ENCODE data around the gene GSTM2. TPM values are rescaled to one million over a fixed set of nuclear protein-coding genes. Genes with fewer than 3 reads are reported as not detected.

GSTM2 gene
- total RNA-seq, 1 experiment from 2014 or later: 14.9 TPM

DNA sequence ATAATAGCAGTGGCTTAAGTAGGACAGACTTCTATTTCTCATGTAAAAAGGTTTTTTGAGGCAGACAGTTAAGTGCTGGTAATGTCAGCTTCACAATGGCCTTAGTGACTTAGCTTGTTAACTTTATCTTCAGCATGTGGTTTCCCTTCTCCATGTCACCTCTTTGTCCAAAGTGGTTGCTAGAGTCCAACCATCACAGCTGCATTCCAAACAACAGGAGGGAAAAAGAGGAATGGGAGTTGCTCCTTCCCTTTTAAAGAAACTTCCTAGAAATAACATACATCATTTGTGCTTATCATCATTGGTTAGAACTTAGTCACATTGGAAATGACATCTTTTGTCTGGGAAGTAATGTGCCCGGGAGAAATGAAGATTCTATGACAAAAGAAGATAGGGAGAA, 54.1 kb downstream of the GSTM2 start:
- Histone ChIP-seq H3K23me2 (ENCODE audit: insufficient read length, low read depth, low read length, poor library complexity, severe bottlenecking) (no peaks in the 10 kb centered on the region), H4K91ac (ENCODE audit: insufficient read length, low read depth, low read length) (no peak overlapping the region), H3T11ph (ENCODE audit: low read length) (no peak overlapping the region), H3K14ac (ENCODE audit: insufficient read depth, low read length) (no peak overlapping the region), H3K23ac (ENCODE audit: insufficient read length, low read depth, low read length) (no peak overlapping the region), H2BK120ac (ENCODE audit: low read depth, low read length, poor library complexity, severe bottlenecking) (no peak overlapping the region), H2AK5ac (ENCODE audit: insufficient read length, low read length) (no peak overlapping the region), H2BK12ac (ENCODE audit: insufficient read length, low read depth, low read length) (no peak overlapping the region), H3K79me1 (ENCODE audit: insufficient read depth, low read depth, low read length, poor library complexity, severe bottlenecking) (no peaks in the 10 kb centered on the region), H4K20me1 (ENCODE audit: control insufficient read depth, insufficient read depth, insufficient read length) (no peaks in the 10 kb centered on the region), H4K5ac (ENCODE audit: insufficient read length, low read depth, low read length) (no peak overlapping the region), H3K4me1 (ENCODE audit: insufficient read depth, low read length) (no peaks in the 10 kb centered on the region), H3K9me3 (ENCODE audit: control insufficient read depth, low read depth, low read length) (peaks cover 7% of the 10 kb centered on the region), H2BK15ac (ENCODE audit: low read depth, low read length) (no peak overlapping the region), H2AFZ (ENCODE audit: low read length) (no peak overlapping the region), H2BK5ac (ENCODE audit: insufficient read length, low read length) (no peak overlapping the region), H3K9ac (ENCODE audit: extremely low read depth, insufficient read length, low read length) (no peak overlapping the region), H3K56ac (ENCODE audit: insufficient read length, low read depth, low read length) (no peak overlapping the region), H3K27me3 (ENCODE audit: insufficient read depth, low read length) (no peaks in the 10 kb centered on the region), H4K8ac (replicated peaks; ENCODE audit: insufficient read length, low read depth, low read length) (no peak overlapping the region), H3K18ac (ENCODE audit: insufficient read length, low read depth, low read length) (no peak overlapping the region), H3K4me2 (ENCODE audit: insufficient read depth, insufficient read length, low read length) (no peak overlapping the region), H3K79me2 (ENCODE audit: insufficient read depth, low read length) (no peaks in the 10 kb centered on the region), H2BK20ac (ENCODE audit: low read depth, low read length, poor library complexity, severe bottlenecking) (no peak overlapping the region), H3K4ac (ENCODE audit: low read depth, low read length) (no peak overlapping the region), H3K27ac (ENCODE audit: insufficient read length, low read depth, low read length) (no peak overlapping the region)
- Mint-ChIP-seq H3K27me3 (ENCODE audit: low read depth) (peaks cover 5% of the 10 kb centered on the region), H3K4me1 (peaks cover 2 to 3% of the 10 kb centered on the region in 2 experiments; a peak in 2 of 4 replicates), H3K9me3 (peaks cover 5 to 11% of the 10 kb centered on the region in 2 experiments), H3K36me3 (ENCODE audit: insufficient read depth in 1 of 3, low read depth in 3 of 3) (peaks cover 0 to 2% (median 2%) of the 10 kb centered on the region in 3 experiments; a peak in 4 of 7 replicates), H3K27ac (no peak overlapping the region), H3K4me3 (no peak overlapping the region)
- no CpG with 5 or more reads among the region's 1 CpG for WGBS (ENCODE audit: extremely low coverage, insufficient read length, low lambda C conversion rate)
- TF ChIP-seq, protein P1, sequence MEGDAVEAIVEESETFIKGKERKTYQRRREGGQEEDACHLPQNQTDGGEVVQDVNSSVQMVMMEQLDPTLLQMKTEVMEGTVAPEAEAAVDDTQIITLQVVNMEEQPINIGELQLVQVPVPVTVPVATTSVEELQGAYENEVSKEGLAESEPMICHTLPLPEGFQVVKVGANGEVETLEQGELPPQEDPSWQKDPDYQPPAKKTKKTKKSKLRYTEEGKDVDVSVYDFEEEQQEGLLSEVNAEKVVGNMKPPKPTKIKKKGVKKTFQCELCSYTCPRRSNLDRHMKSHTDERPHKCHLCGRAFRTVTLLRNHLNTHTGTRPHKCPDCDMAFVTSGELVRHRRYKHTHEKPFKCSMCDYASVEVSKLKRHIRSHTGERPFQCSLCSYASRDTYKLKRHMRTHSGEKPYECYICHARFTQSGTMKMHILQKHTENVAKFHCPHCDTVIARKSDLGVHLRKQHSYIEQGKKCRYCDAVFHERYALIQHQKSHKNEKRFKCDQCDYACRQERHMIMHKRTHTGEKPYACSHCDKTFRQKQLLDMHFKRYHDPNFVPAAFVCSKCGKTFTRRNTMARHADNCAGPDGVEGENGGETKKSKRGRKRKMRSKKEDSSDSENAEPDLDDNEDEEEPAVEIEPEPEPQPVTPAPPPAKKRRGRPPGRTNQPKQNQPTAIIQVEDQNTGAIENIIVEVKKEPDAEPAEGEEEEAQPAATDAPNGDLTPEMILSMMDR (conservative IDR thresholded peaks at IDR 0.05): no peak
- DNase-seq: no peak
